Pons (tissue), 1 donor: ENCODE results near the gene ARHGEF28.

ENCODE experiments used
- DNase-seq: peaks from one replicate; pipeline ENCODE4 v3.0.0-alpha.2; 2016; ENCODE audit warnings: low spot score

Gene ARHGEF28

GRCh38 chr5:73735032-73735734, 109.2 kb downstream of the ARHGEF28 start:
- no peak for DNase-seq

GRCh38 chr5:73739650-73740049, 113.7 kb downstream of the ARHGEF28 start:
- DNase-seq, result no peak

- DNase-seq, result no peak
These were observed 114.3 kb downstream of the ARHGEF28 start for GRCh38 chr5:73740274-73740790.

GRCh38 chr5:73743161-73743560, 117.2 kb downstream of the ARHGEF28 start:
- no peak for DNase-seq

GRCh38 chr5:73745836-73746235, 119.8 kb downstream of the ARHGEF28 start:
- DNase-seq, result no peak

GRCh38 chr5:73746608-73747007, 120.6 kb downstream of the ARHGEF28 start:
- DNase-seq, result no peak

GRCh38 chr5:73747696-73748380, 121.8 kb downstream of the ARHGEF28 start:
- no peak for DNase-seq

- no peak for DNase-seq
These were observed 122.8 kb downstream of the ARHGEF28 start for GRCh38 chr5:73748510-73749400.

- DNase-seq, result no peak
These were observed 123.7 kb downstream of the ARHGEF28 start for GRCh38 chr5:73749485-73750270.

GRCh38 chr5:73751254-73751914, 125.4 kb downstream of the ARHGEF28 start:
- DNase-seq, result no peak

- no peak for DNase-seq
These were observed 128.3 kb downstream of the ARHGEF28 start for GRCh38 chr5:73754254-73754653.

- no peak for DNase-seq
These were observed 131.4 kb downstream of the ARHGEF28 start for GRCh38 chr5:73757416-73757815.

GRCh38 chr5:73759771-73760170, 133.8 kb downstream of the ARHGEF28 start:
- DNase-seq, result no peak

GRCh38 chr5:73763300-73764032, 137.5 kb downstream of the ARHGEF28 start:
- DNase-seq, result no peak

- no peak for DNase-seq
These were observed 138.6 kb downstream of the ARHGEF28 start for GRCh38 chr5:73764586-73764985.

GRCh38 chr5:73764996-73765395, 139.0 kb downstream of the ARHGEF28 start:
- no peak for DNase-seq

- DNase-seq, result no peak
These were observed 140.9 kb downstream of the ARHGEF28 start for GRCh38 chr5:73766902-73767301.

- DNase-seq, result no peak
These were observed 144.4 kb downstream of the ARHGEF28 start for GRCh38 chr5:73770172-73771025.

GRCh38 chr5:73774924-73775323, 148.9 kb downstream of the ARHGEF28 start:
- no peak for DNase-seq
